ENCODE results near the gene STAU1.
"Not testable (repeated sequence)": the region's sequence is repeated elsewhere in the genome, so short reads cannot be mapped to it uniquely, and the experiment has no call there.

DNA sequence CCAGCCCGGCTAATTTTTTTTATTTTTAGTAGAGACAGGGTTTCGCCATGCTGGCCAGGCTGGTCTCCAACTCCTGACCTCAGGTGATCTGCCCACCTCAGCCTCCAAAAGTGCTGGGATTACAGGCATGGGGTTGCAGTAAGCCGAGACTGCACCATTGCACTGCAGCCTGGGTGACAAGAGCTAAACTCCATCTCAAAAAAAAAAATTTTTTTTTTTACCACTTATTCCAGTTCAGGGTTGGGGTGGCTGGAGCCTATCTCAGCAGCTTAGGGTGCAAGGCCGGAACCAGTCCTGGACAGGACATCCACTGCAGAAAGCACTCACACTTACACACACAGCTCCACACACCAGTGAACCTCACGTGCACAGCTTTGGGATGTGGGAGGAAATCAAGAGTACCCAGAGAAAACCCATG is 4.0 kb downstream of the STAU1 start:
- TF ChIP-seq, protein P1, sequence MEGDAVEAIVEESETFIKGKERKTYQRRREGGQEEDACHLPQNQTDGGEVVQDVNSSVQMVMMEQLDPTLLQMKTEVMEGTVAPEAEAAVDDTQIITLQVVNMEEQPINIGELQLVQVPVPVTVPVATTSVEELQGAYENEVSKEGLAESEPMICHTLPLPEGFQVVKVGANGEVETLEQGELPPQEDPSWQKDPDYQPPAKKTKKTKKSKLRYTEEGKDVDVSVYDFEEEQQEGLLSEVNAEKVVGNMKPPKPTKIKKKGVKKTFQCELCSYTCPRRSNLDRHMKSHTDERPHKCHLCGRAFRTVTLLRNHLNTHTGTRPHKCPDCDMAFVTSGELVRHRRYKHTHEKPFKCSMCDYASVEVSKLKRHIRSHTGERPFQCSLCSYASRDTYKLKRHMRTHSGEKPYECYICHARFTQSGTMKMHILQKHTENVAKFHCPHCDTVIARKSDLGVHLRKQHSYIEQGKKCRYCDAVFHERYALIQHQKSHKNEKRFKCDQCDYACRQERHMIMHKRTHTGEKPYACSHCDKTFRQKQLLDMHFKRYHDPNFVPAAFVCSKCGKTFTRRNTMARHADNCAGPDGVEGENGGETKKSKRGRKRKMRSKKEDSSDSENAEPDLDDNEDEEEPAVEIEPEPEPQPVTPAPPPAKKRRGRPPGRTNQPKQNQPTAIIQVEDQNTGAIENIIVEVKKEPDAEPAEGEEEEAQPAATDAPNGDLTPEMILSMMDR (conservative IDR thresholded peaks at IDR 0.05 in 1 of 2, IDR thresholded peaks at IDR 0.05 in 1 of 2; ENCODE audit: low read depth in 1 of 2, low read length in 2 of 2): not testable (repeated sequence)
- not testable (repeated sequence) for TF ChIP-seq EZH2 (IDR thresholded peaks at IDR 0.05; ENCODE audit: low read length, missing control alignments)

Measured in fibroblast of lung (primary cell).